Mammary epithelial cell (primary cell): ENCODE data around the gene ZNF200.

ENCODE experiments used
- EZH2 ChIP-seq: IDR thresholded peaks from 2 replicates; pipeline ENCODE4 v1.6.1; 2012; ENCODE audit warnings: low read length, inconsistent platforms, borderline replicate concordance
- TF ChIP-seq, protein P1 (sequence below), 2 donors: IDR thresholded peaks in 1 of 2; conservative IDR thresholded peaks in 1 of 2; 2 replicates each; pipeline ENCODE4 v1.5.1; 2011 to 2012; ENCODE audit warnings: inconsistent platforms in 2 of 2, low read length in 2 of 2, mild to moderate bottlenecking in 2 of 2, control low read depth in 1 of 2, low read depth in 1 of 2; ENCODE audit not compliant: insufficient read depth in 1 of 2; ENCODE audit errors: extremely low read depth in 1 of 2

DNA sequence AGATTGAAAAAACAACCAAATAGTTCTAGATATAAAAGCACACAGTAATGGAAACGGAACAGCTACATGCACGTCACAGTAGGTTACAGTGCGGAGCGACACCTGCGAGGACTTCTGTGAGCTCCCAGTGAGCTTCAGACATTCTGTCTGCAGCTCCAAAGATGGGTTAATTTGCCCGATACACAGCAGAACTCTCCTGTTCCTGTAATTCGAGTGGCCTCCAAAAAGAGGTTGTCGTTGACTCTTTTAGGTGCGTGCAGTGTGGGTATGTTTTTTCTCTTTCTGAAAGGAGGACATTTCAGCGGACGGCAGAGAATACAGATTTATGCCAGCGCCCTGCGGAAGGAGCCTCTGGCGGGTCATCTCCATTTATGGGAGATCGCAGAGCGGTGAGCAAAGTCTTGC is 44.0 kb downstream of the ZNF200 start:
- TF ChIP-seq, protein P1, sequence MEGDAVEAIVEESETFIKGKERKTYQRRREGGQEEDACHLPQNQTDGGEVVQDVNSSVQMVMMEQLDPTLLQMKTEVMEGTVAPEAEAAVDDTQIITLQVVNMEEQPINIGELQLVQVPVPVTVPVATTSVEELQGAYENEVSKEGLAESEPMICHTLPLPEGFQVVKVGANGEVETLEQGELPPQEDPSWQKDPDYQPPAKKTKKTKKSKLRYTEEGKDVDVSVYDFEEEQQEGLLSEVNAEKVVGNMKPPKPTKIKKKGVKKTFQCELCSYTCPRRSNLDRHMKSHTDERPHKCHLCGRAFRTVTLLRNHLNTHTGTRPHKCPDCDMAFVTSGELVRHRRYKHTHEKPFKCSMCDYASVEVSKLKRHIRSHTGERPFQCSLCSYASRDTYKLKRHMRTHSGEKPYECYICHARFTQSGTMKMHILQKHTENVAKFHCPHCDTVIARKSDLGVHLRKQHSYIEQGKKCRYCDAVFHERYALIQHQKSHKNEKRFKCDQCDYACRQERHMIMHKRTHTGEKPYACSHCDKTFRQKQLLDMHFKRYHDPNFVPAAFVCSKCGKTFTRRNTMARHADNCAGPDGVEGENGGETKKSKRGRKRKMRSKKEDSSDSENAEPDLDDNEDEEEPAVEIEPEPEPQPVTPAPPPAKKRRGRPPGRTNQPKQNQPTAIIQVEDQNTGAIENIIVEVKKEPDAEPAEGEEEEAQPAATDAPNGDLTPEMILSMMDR (conservative IDR thresholded peaks at IDR 0.05 in 1 of 2, IDR thresholded peaks at IDR 0.05 in 1 of 2; ENCODE audit: extremely low read depth in 1 of 2, insufficient read depth in 1 of 2, low read depth in 1 of 2, low read length in 2 of 2), result no peak
- no peak for TF ChIP-seq EZH2
